Natural killer cell treated with Interleukin-12 subunit alpha and Interleukin-12 subunit beta and Interleukin-15 and Interleukin-18, amount 100 ng/mL, for 72 hours (primary cell): ENCODE data around the gene AFDN. TPM values are rescaled to one million over a fixed set of nuclear protein-coding genes. Genes with fewer than 3 reads are reported as not detected.
A peak's percentile ranks its signal among the peaks of the same experiment; 100 is the strongest.

Source experiments
- ATAC-seq, 2 donors: fragments of 150-1000 bp; cut with Tn5 transposase in 1 of 2; sonication (Bioruptor Pico), chemical (Tn5 transposase) in 1 of 2; 2 replicates each; pipeline ENCODE4 v1.10.0; 2021
- DNase-seq: peaks from one replicate; pipeline ENCODE4 v3.0.0; 2022; ENCODE audit warnings: low spot score
- H3K27ac Mint-ChIP-seq, 2 donors: 1 replicate in 1 of 2; 2 replicates in 1 of 2; pipeline ENCODE4 v1.8.0; 2022; ENCODE audit warnings: mixed read lengths in 2 of 2, mild to moderate bottlenecking in 1 of 2, moderate library complexity in 1 of 2
- H3K27me3 Mint-ChIP-seq, 2 donors: 1 replicate in 1 of 2; 2 replicates in 1 of 2; pipeline ENCODE4 v1.8.0; 2022; ENCODE audit warnings: mixed read lengths in 2 of 2
- H3K36me3 Mint-ChIP-seq: one replicate; pipeline ENCODE4 v1.8.0; 2022; ENCODE audit warnings: mixed read lengths
- H3K4me1 Mint-ChIP-seq, 2 donors: 1 replicate in 1 of 2; 2 replicates in 1 of 2; pipeline ENCODE4 v1.8.0; 2022; ENCODE audit warnings: low read depth in 2 of 2, mixed read lengths in 2 of 2, mild to moderate bottlenecking in 1 of 2
- H3K4me3 Mint-ChIP-seq: one replicate; pipeline ENCODE4 v1.8.0; 2022; ENCODE audit warnings: mixed read lengths
- H3K9me3 Mint-ChIP-seq: 2 replicates; pipeline ENCODE4 v1.8.0; 2022; ENCODE audit warnings: mixed read lengths
- total RNA-seq, 2 donors: library from RNA; stranded (reverse); gene quantifications; one replicate each; pipeline ENCODE4 v1.2.3, GENCODE V29; 2022

AFDN gene
- total RNA-seq, 2 donors from 2014 or later: 36.6 to 37.9 TPM

DNA sequence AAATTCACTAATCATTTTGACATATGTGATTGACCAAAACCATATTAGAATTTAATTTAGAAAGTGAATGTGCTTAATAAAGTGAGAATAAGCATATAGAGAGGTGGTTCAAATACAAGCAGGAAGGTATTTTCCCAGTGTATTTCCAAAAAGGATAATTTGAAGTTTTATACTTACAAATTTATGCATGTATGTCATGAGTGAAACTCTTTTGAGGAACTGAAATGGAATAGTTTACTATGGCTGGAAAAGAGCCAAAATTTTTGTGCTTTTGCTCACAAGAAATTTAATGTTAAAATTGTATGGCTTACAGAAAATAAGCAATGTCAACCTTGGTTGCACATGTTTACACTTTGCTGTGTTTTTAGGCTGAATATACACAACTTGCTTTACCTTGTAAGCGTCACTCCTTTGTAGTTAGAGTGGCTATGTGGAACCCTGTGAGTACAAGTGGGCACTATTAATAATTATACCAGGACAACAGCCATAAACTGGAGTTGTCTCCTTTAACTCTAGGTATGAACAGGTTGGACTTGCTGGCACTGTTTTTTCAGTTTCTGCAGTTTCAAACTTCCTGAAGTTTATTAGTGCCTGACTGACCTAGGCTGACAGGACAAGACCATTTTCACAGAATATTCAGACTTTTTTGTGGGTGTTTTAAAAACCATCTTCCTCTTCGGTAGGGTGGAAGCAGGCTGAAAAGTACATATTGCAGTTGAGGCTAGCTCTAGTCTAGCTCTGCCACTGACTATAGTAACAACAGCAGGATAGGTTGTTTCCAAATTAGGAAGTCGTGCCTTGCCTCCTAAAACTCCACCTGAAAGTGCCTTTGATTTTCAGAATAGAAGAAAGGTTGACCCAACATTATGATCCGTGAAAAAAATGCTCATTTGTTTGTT, 6.0 kb downstream of the AFDN start:
- H3K27ac Mint-ChIP-seq: no peak overlapping the region

DNA sequence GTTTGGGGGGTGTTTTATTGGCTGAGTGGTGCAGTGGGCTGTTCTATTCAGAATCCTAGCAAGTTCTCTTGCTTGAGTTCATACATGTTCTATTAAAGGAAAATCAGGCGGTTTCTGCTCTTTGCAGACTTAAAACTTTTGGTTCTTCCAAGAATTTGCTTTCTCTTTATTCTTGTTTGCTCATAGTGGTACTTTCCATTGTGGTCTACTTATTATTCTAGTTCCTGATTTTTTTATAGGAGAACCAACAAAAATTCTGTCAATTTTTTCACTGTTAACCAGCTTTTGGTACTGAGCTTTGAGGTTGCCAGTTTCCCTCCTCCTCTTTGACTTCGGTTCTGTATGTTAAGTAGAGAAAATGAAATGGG, 6.7 kb downstream of the AFDN start:
- H3K9me3 Mint-ChIP-seq: no peaks in the 10 kb centered on the region
- ATAC-seq (no peak), DNase-seq (no peak)
- H3K4me1 Mint-ChIP-seq: peaks cover 6 to 12% of the 10 kb centered on the region in 2 donors
- H3K27me3 Mint-ChIP-seq: peaks cover 26 to 37% of the 10 kb centered on the region in 2 donors
- peaks cover 6% of the 10 kb centered on the region for H3K36me3 Mint-ChIP-seq
- H3K4me3 Mint-ChIP-seq: peak overlapping the region; percentile 60
- no peak overlapping the region for H3K27ac Mint-ChIP-seq

More for the DNA sequence above, 6.0 kb downstream of the AFDN start:
- DNase-seq (no peak), ATAC-seq (no peak)
- Mint-ChIP-seq H3K36me3 (peaks cover 6% of the 10 kb centered on the region), H3K4me1 (peaks cover 10 to 12% of the 10 kb centered on the region in 2 donors), H3K4me3 (peak overlapping the region; percentile 60), H3K27me3 (peaks cover 27 to 43% of the 10 kb centered on the region in 2 donors), H3K9me3 (no peaks in the 10 kb centered on the region)

DNA sequence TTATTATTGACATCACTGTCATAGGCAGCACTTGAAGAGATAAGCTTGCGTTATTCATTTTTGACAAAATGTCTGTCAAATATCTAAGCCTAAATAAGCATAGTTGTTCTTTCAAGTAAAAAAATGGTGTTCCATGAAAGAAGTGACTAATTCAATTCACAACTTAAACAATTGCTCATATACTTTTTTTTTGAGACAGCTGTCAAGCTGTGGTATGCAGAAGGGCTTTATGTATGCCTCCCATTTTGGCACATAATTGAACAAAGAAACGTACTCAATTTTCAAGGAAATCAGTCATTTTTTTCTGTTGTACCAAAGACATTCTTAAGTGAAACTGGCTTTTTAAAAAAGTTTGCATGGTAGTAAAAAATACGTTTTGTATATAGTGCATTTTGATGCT, 8.5 kb downstream of the AFDN start:
- Mint-ChIP-seq H3K27me3 (peaks cover 21 to 22% of the 10 kb centered on the region in 2 donors), H3K27ac (no peak overlapping the region), H3K4me1 (peaks cover 6 to 12% of the 10 kb centered on the region in 2 donors), H3K9me3 (no peaks in the 10 kb centered on the region), H3K4me3 (no peak overlapping the region), H3K36me3 (peaks cover 5% of the 10 kb centered on the region)
- ATAC-seq: no peak
- DNase-seq: no peak

DNA sequence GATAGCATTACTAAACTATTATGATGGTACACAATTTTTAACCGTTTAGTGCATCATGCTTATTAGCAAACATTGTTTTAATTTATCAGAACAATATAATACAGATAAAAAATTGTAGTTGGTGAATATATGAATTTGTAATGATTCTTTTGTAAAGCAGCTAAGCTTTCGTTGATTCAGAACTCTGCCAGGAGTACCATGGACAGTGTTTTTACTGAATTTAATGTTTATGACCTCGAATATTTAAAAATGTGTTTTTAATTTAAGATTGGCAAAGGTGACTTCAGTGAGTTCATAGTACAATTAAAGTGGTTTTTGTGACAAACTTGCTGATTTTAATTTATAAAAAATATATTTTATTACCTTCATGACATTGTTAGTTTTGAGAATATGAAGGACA, 10.0 kb downstream of the AFDN start:
- H3K36me3 Mint-ChIP-seq: no peaks in the 10 kb centered on the region
- peaks cover 6% of the 10 kb centered on the region in 2 donors for H3K4me1 Mint-ChIP-seq
- ATAC-seq: no peak
- no peaks in the 10 kb centered on the region for H3K9me3 Mint-ChIP-seq
- DNase-seq: no peak
- no peak overlapping the region for H3K27ac Mint-ChIP-seq
- H3K4me3 Mint-ChIP-seq: no peak overlapping the region
- peaks cover 8 to 12% of the 10 kb centered on the region in 2 donors for H3K27me3 Mint-ChIP-seq

DNA sequence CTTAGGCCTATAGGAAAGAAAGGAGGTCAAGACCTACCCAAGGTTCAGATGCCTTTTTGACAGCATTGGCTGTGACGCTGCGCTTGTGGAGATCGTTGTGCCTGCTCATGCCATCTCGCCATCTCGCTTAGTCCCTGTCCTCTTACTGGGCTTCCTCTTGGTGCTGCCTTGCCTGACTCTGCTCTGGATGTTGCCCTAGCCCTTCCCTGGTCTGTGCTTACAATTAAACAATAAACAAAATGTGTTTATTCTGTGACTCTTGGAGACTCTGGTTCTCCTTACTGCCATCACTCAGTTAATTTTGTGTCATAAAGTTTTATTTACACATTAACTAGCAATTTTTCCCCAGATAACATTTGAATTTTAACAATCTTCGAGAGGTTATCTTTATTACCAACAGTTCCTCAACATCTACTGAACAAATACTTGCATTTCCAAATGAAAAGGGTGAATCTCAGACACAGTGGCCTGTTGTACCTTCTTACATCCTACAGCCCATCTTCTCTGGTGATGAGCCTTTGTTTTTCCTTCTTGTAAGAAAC, 11.6 kb downstream of the AFDN start:
- Mint-ChIP-seq H3K4me1 (peaks cover 3% of the 10 kb centered on the region in 2 donors), H3K27me3 (peaks cover 0 to 8% of the 10 kb centered on the region in 2 donors), H3K4me3 (no peak overlapping the region), H3K36me3 (no peaks in the 10 kb centered on the region), H3K9me3 (no peaks in the 10 kb centered on the region), H3K27ac (no peak overlapping the region)
- no peak for ATAC-seq
- DNase-seq: no peak

DNA sequence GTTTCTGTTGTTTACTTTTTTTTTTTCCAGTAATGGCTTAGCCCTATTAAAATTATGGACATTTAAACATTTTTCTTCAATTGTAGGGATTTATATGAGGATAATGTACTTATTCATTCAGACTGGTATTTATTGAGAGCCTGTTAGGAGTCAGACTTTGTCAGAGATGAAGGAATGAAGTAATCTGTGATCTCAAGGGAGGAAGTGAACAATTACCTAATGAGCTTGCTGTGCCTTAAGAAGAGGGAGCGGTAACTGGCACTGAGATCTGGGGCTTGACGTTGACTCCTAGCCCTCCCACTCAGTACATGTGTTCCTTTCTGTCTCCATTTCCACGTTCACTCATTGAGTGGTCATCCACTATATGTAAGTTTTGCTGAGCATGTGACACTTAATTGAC, 12.6 kb downstream of the AFDN start:
- no peak for DNase-seq
- Mint-ChIP-seq H3K4me1 (no peaks in the 10 kb centered on the region), H3K27ac (no peak overlapping the region), H3K36me3 (no peaks in the 10 kb centered on the region), H3K9me3 (no peaks in the 10 kb centered on the region), H3K27me3 (peaks cover 0 to 10% of the 10 kb centered on the region in 2 donors), H3K4me3 (no peak overlapping the region)
- no peak for ATAC-seq

DNA sequence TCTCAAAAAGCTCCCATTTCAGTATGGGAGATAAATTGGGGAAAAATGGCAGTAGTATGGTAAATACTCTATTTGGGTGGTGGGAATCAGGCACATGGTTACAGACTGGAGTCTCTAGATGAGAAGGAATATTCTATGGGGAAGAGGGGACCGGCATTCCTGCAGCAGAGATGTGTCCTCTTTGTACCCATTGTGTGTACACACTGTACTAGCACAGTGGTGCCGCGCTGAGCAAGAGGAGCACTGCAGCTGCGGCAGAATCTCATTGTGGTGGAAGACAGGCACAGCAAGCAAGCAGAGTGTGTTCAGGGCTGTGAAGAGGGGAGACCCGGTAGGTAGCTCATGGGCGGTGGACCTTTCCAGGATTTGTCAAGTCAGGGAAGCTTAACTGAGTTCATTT, 13.0 kb downstream of the AFDN start:
- no peak for DNase-seq
- no peak overlapping the region for H3K4me3 Mint-ChIP-seq
- no peak overlapping the region for H3K27ac Mint-ChIP-seq

DNA sequence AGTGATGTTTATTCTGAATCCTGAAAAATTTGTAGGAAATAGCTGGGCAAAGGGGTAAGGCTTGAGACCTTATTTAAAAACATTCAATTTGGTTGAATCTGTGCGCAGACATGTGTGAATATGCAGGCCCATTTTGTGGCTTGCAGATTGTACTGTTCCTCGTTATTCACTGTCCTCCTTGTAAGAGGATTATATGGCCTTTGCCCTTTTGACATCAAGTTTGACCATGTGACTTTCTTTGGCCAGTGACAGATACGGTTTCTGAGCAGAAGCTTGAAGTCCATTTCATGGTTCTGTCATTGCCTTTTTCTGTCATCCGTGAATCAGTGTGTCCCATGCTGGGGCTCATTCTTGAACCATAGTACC, 13.4 kb downstream of the AFDN start:
- Mint-ChIP-seq H3K9me3 (no peaks in the 10 kb centered on the region), H3K4me3 (no peak overlapping the region), H3K27me3 (peaks cover 0 to 10% of the 10 kb centered on the region in 2 donors)

More for the DNA sequence above, 13.0 kb downstream of the AFDN start:
- Mint-ChIP-seq H3K27me3 (peaks cover 0 to 10% of the 10 kb centered on the region in 2 donors), H3K4me1 (no peaks in the 10 kb centered on the region), H3K36me3 (no peaks in the 10 kb centered on the region), H3K9me3 (no peaks in the 10 kb centered on the region)
- no peak for ATAC-seq

DNA sequence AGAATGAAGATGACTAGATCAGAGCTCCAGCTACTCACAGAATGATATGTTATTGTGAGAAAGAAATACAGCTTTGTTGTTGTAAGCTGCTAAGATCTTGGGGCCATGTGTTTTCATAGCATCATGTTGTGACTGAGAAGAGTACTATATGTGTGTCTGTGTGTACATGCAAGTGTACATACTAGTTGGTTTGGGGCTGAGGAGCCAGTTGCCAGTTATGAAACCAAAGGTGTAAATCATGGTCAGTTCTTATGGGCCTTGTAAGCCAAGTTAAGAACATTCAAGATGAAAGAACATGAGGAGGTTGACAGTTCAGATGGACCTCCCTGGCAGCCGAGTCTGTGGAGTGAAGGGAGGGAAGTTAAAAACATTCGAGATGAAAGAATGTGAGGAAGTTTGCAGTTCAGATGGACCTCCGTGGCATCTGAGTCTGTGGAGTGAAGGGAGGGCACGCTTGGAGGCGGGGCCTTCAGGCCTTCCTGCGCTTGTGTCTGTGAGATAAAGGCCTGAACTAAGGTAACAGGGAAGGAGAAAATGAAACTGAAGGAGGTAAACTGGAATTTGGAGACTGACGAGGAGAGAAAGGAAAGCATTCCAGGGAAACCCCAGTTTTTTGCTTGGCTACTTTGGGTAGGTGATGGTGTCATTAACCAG, 13.9 kb downstream of the AFDN start:
- H3K9me3 Mint-ChIP-seq: no peaks in the 10 kb centered on the region
- H3K27me3 Mint-ChIP-seq: peaks cover 0 to 10% of the 10 kb centered on the region in 2 donors
- no peaks in the 10 kb centered on the region for H3K4me1 Mint-ChIP-seq
- no peaks in the 10 kb centered on the region for H3K36me3 Mint-ChIP-seq
- DNase-seq (no peak), ATAC-seq (no peak)
- no peak overlapping the region for H3K27ac Mint-ChIP-seq
- H3K4me3 Mint-ChIP-seq: no peak overlapping the region

More for the DNA sequence above, 13.4 kb downstream of the AFDN start:
- Mint-ChIP-seq H3K27ac (no peak overlapping the region), H3K4me1 (no peaks in the 10 kb centered on the region), H3K36me3 (no peaks in the 10 kb centered on the region)
- ATAC-seq (no peak), DNase-seq (no peak)

DNA sequence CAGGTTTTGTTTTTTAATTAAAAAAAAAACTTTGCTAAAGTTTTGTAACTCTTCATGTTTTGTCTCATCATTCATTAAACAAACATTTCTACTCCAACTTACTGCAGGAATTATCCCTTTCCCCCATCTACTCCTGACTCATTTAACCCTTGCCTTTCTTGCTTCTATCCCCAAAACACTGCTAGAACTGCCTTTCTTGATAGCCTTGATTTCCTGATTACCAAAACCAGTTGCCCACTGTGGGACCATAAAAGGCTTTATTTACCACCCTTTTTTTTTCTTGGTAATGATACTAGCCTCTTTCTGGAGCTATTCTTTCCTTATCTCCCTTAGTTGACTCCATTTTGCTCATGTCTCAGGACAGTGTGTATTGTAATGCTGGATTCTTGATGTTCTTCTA, 15.3 kb downstream of the AFDN start:
- Mint-ChIP-seq H3K4me1 (no peaks in the 10 kb centered on the region), H3K4me3 (no peak overlapping the region), H3K27me3 (peaks cover under 1 to 7% of the 10 kb centered on the region in 2 donors), H3K36me3 (no peaks in the 10 kb centered on the region), H3K27ac (no peak overlapping the region), H3K9me3 (no peaks in the 10 kb centered on the region)
- ATAC-seq (no peak), DNase-seq (no peak)

DNA sequence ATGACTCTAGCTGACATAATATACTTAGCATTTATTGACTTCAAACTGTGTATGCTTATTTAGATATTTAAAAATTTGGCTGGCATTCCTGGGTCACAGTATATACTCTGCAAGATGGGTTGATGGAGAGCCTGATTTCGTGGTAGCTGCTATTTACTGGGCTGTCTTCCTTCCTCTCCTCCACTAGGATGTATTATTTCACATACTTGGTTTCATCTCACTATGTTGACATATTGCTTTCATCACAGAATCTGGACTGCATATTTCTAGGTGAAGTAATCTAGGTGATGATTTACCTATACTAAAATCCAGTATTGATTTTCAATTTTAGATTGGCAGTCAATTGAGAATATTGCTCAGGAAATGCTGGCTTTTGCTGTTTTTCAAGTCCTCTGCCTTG, 15.7 kb downstream of the AFDN start:
- no peak overlapping the region for H3K27ac Mint-ChIP-seq
- no peak for DNase-seq
- peaks cover 6 to 11% of the 10 kb centered on the region in 2 donors for H3K27me3 Mint-ChIP-seq
- H3K9me3 Mint-ChIP-seq: no peaks in the 10 kb centered on the region
- H3K4me3 Mint-ChIP-seq: no peak overlapping the region
- no peak for ATAC-seq
- no peaks in the 10 kb centered on the region for H3K36me3 Mint-ChIP-seq
- no peaks in the 10 kb centered on the region for H3K4me1 Mint-ChIP-seq

DNA sequence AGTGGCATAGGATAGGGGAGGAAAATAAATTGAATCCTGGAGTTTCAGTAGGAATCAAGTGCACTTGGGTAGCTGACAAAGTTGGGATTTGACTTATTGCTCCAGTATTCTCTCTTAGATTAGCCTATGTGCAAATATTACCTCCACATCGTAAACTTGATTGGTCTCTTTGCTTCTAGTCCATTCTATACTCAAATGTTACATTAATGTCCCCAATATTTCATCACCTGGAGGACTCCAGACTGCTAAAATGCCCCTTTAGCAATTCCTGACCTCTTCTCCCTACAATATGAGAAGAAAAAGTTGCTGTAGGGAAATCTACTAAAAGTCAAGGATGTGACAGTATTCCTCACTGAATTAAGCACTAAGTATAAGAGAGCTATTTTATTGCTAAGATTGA, 16.3 kb downstream of the AFDN start:
- H3K36me3 Mint-ChIP-seq: no peaks in the 10 kb centered on the region
- H3K27ac Mint-ChIP-seq: no peak overlapping the region
- DNase-seq (no peak), ATAC-seq (no peak)
- peaks cover 11 to 17% of the 10 kb centered on the region in 2 donors for H3K27me3 Mint-ChIP-seq
- no peaks in the 10 kb centered on the region for H3K4me1 Mint-ChIP-seq
- no peaks in the 10 kb centered on the region for H3K9me3 Mint-ChIP-seq
- H3K4me3 Mint-ChIP-seq: no peak overlapping the region

DNA sequence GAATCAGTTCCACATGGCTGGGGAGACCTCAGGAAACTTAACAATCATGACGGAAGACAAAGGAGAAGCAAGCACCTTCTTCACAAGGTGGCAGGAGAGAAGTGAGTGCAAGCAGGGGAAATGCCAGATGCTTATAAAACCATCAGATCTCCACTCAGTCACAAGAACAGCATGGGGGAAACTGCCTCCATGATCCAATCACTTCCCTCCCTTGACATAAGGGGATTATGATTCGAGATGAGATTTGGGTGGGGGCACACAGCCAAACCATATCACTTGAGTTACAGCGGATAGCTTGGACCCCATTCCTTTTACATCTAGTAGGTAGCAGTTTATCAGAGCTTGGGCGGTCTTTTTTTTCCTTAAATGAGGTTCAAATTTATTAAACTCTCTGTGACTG, 19.1 kb downstream of the AFDN start:
- Mint-ChIP-seq H3K4me3 (no peak overlapping the region), H3K27me3 (peaks cover 28 to 31% of the 10 kb centered on the region in 2 donors), H3K4me1 (peaks cover 0 to 2% of the 10 kb centered on the region in 2 donors), H3K36me3 (no peaks in the 10 kb centered on the region), H3K9me3 (no peaks in the 10 kb centered on the region), H3K27ac (no peak overlapping the region)
- ATAC-seq (no peak), DNase-seq (no peak)

DNA sequence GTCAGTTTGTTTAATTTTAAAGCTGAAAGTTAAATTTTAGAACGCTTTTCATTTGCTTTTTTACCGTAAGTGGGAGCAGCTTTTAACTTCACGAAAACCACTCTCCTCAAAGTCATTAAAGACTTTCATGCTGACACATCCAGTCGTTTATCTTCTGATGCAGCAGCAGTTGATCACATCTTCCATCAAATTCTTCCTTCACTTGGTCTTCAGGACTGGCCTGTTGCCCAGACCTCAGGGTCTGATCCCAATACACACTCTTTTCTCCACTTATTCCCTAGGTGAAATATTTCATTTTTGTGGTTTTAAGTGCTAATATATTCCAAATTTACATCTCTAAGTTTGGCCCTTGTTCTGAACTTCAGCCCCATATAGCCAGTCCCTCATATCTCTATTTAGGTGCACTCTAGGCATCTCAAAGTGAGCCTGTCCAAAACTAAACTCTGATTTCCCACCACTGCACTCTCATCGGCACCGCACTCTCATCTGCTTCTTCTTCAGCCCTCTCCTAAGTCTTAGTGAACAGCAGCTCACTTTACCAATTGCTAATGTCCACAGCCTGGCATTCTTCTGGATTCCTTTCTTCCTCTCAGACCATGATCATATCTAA, 20.4 kb downstream of the AFDN start:
- H3K4me1 Mint-ChIP-seq: peaks cover 0 to 6% of the 10 kb centered on the region in 2 donors
- no peak overlapping the region for H3K4me3 Mint-ChIP-seq
- no peaks in the 10 kb centered on the region for H3K9me3 Mint-ChIP-seq
- no peak for DNase-seq
- no peak for ATAC-seq
- no peaks in the 10 kb centered on the region for H3K36me3 Mint-ChIP-seq
- H3K27me3 Mint-ChIP-seq: peaks cover 31 to 33% of the 10 kb centered on the region in 2 donors
- no peak overlapping the region for H3K27ac Mint-ChIP-seq
